Cerebellar cortex (tissue), 1 donor: ENCODE results near the gene NCAPG2.
"Not testable (repeated sequence)": the region's sequence is repeated elsewhere in the genome, so short reads cannot be mapped to it uniquely, and the experiment has no call there.

Experiments used
- DNase-seq: peaks from one replicate; pipeline ENCODE4 v3.0.0-alpha.2; 2015; ENCODE audit warnings: low spot score

The NCAPG2 gene

GRCh38 chr7:158676171-158676840 is 28.3 kb downstream of the NCAPG2 start:
- DNase-seq: no peak

- no peak for DNase-seq
These were observed 31.6 kb downstream of the NCAPG2 start for GRCh38 chr7:158672975-158673374.

GRCh38 chr7:158668086-158668485 is 36.5 kb downstream of the NCAPG2 start:
- not testable (repeated sequence) for DNase-seq

- DNase-seq: not testable (repeated sequence)
These were observed 37.5 kb downstream of the NCAPG2 start for GRCh38 chr7:158666966-158667678.

GRCh38 chr7:158666401-158666800 is 38.2 kb downstream of the NCAPG2 start:
- DNase-seq: no peak

GRCh38 chr7:158664406-158664805 is 40.2 kb downstream of the NCAPG2 start:
- no peak for DNase-seq

- DNase-seq: no peak
These were observed 41.2 kb downstream of the NCAPG2 start for GRCh38 chr7:158663428-158663741.

GRCh38 chr7:158662610-158663427 is 41.8 kb downstream of the NCAPG2 start:
- DNase-seq: no peak

GRCh38 chr7:158658475-158658874 is 46.1 kb downstream of the NCAPG2 start:
- no peak for DNase-seq

- no peak for DNase-seq
These were observed 47.3 kb downstream of the NCAPG2 start for GRCh38 chr7:158657189-158657746.

GRCh38 chr7:158655931-158656441 is 48.6 kb downstream of the NCAPG2 start:
- DNase-seq: no peak

- no peak for DNase-seq
These were observed 49.1 kb downstream of the NCAPG2 start for GRCh38 chr7:158655507-158655906.

GRCh38 chr7:158651968-158652565 is 52.5 kb downstream of the NCAPG2 start:
- no peak for DNase-seq

GRCh38 chr7:158650821-158651225 is 53.8 kb downstream of the NCAPG2 start:
- no peak for DNase-seq

- no peak for DNase-seq
These were observed 55.3 kb downstream of the NCAPG2 start for GRCh38 chr7:158649279-158649678.

GRCh38 chr7:158648787-158649186 is 55.8 kb downstream of the NCAPG2 start:
- no peak for DNase-seq

- DNase-seq: no peak
These were observed 56.4 kb downstream of the NCAPG2 start for GRCh38 chr7:158648168-158648567.

GRCh38 chr7:158647475-158647792 is 57.2 kb downstream of the NCAPG2 start:
- DNase-seq: no peak

GRCh38 chr7:158646766-158647474 is 57.7 kb downstream of the NCAPG2 start:
- peak; percentile 3 for DNase-seq

GRCh38 chr7:158645842-158646241 is 58.8 kb downstream of the NCAPG2 start:
- no peak for DNase-seq

GRCh38 chr7:158642149-158642548 is 62.5 kb downstream of the NCAPG2 start:
- DNase-seq: no peak

GRCh38 chr7:158638001-158638400 is 66.6 kb downstream of the NCAPG2 start:
- no peak for DNase-seq
